Cardiac muscle cell (in vitro differentiated cells and primary cell): Measurements from ENCODE around the gene HSH2D. TPM values are rescaled to one million over a fixed set of nuclear protein-coding genes. Genes with fewer than 3 reads are reported as not detected.
"Not testable (repeated sequence)": the region's sequence is repeated elsewhere in the genome, so short reads cannot be mapped to it uniquely, and the experiment has no call there.

Experiments
- DNase-seq, 2 donors: peaks; one replicate each; pipeline versions ENCODE4 v3.0.0 to v3.0.0-alpha.2; 2010 to 2017; ENCODE audit warnings: low read depth in 1 of 2, low spot score in 1 of 2
- H3K27ac ChIP-seq: fragments of 200-600 bp; sonication (generic); 2 replicates; pipeline ENCODE4 v1.5.1; 2016
- H3K27me3 ChIP-seq: fragments of 200-600 bp; sonication (generic); 2 replicates; pipeline ENCODE4 v1.6.0; 2016; ENCODE audit warnings: control low read depth
- H3K36me3 ChIP-seq: fragments of 200-600 bp; sonication (generic); 2 replicates; pipeline ENCODE4 v1.5.1; 2016; ENCODE audit warnings: control low read depth
- H3K4me1 ChIP-seq: fragments of 200-600 bp; sonication (generic); 2 replicates; pipeline ENCODE4 v1.8.1; 2017; ENCODE audit warnings: low read depth, mild to moderate bottlenecking, mixed run types
- H3K4me3 ChIP-seq: fragments of 200-600 bp; sonication (generic); 2 replicates; pipeline ENCODE4 v1.5.1; 2016; ENCODE audit warnings: mild to moderate bottlenecking
- H3K9me3 ChIP-seq: fragments of 200-600 bp; sonication (generic); 2 replicates; pipeline ENCODE4 v1.5.1; 2017; ENCODE audit warnings: low read depth, mild to moderate bottlenecking, control low read depth
- CTCF ChIP-seq: IDR thresholded peaks from 2 replicates; pipeline ENCODE4 v1.5.1; 2012; ENCODE audit warnings: low read depth, mild to moderate bottlenecking, low read length
- polyA plus RNA-seq: library from polyadenylated mRNA; unstranded; fragments of >200 nt; fragmentation: Nextera tagmentation; extraction: Ambion mirVana; gene quantifications from 2 replicates; pipeline ENCODE4 v1.2.1, GENCODE V29; 2016
- total RNA-seq: library from RNA; depleted of rRNA; stranded (reverse); fragments of >200 nt; gene quantifications from 2 replicates; pipeline ENCODE4 v1.2.3, GENCODE V29; 2016

The HSH2D gene
- total and polyA plus RNA-seq, 2 experiments from 2014 or later: not detected

GRCh38 chr19:16098821-16099220 lies 44.7 kb upstream of the HSH2D start:
- DNase-seq: no peak
- Histone ChIP-seq H3K4me3 (no peak overlapping the region), H3K9me3 (no peaks in the 10 kb centered on the region), H3K36me3 (peaks cover 68% of the 10 kb centered on the region), H3K27me3 (no peaks in the 10 kb centered on the region), H3K4me1 (no peaks in the 10 kb centered on the region), H3K27ac (no peak overlapping the region)
- TF ChIP-seq CTCF: no peak

- H3K36me3 ChIP-seq: peaks cover 63% of the 10 kb centered on the region
- not testable (repeated sequence) for H3K9me3 ChIP-seq, H3K27ac ChIP-seq, DNase-seq, H3K4me3 ChIP-seq, H3K27me3 ChIP-seq, H3K4me1 ChIP-seq
Measured at GRCh38 chr19:16099314-16099965, 44.0 kb upstream of the HSH2D start.

GRCh38 chr19:16100524-16100923 lies 43.0 kb upstream of the HSH2D start:
- Histone ChIP-seq H3K9me3 (no peaks in the 10 kb centered on the region), H3K4me1 (no peaks in the 10 kb centered on the region), H3K4me3 (no peak overlapping the region), H3K27me3 (no peaks in the 10 kb centered on the region), H3K27ac (no peak overlapping the region), H3K36me3 (peaks cover 52% of the 10 kb centered on the region)
- no peak for TF ChIP-seq CTCF
- no peak for DNase-seq

- TF ChIP-seq CTCF: no peak
- Histone ChIP-seq H3K9me3 (no peaks in the 10 kb centered on the region), H3K4me3 (no peak overlapping the region), H3K36me3 (peaks cover 29% of the 10 kb centered on the region), H3K27me3 (no peaks in the 10 kb centered on the region), H3K27ac (no peak overlapping the region), H3K4me1 (peaks cover 6% of the 10 kb centered on the region)
- no peak for DNase-seq
Measured at GRCh38 chr19:16104722-16105121, 38.8 kb upstream of the HSH2D start.

GRCh38 chr19:16106121-16106520 lies 37.4 kb upstream of the HSH2D start:
- peaks cover 6% of the 10 kb centered on the region for H3K4me1 ChIP-seq
- no peak for TF ChIP-seq CTCF
- H3K9me3 ChIP-seq: no peaks in the 10 kb centered on the region
- peaks cover 18% of the 10 kb centered on the region for H3K36me3 ChIP-seq
- peak overlapping the region; percentile 70 for H3K27ac ChIP-seq
- H3K27me3 ChIP-seq: no peaks in the 10 kb centered on the region
- DNase-seq: peak in 1 of 2 donors; percentile 43
- H3K4me3 ChIP-seq: no peak overlapping the region

GRCh38 chr19:16111160-16111908 lies 32.2 kb upstream of the HSH2D start, which contains the start of gene RAB8A:
Gene RAB8A (plus strand): TSS chr19:16111889. CDS start chr19:16111902, 13 bp downstream.
- H3K9me3 ChIP-seq: no peaks in the 10 kb centered on the region
- peak; percentile 100 for DNase-seq
- TF ChIP-seq CTCF: peak; percentile 78
- H3K36me3 ChIP-seq: no peaks in the 10 kb centered on the region
- H3K4me1 ChIP-seq: peaks cover 10% of the 10 kb centered on the region
- H3K4me3 ChIP-seq: peak within 1 kb of the TSS; percentile 90
- peak within 1 kb of the TSS; percentile 95 for H3K27ac ChIP-seq
- no peaks in the 10 kb centered on the region for H3K27me3 ChIP-seq
